Osteocyte (in vitro differentiated cells): Measurements from ENCODE around the gene DENND2A. TPM values are rescaled to one million over a fixed set of nuclear protein-coding genes. Genes with fewer than 3 reads are reported as not detected.
A peak's percentile ranks its signal among the peaks of the same experiment; 100 is the strongest.

ENCODE experiments used
- DNase-seq: peaks from one replicate; pipeline ENCODE4 v3.0.0; 2021; ENCODE audit warnings: mixed read lengths; ENCODE audit not compliant: unreplicated experiment; ENCODE audit errors: extremely low spot score
- H3K27ac Mint-ChIP-seq: one replicate; pipeline ENCODE4 v1.8.0; 2021; ENCODE audit warnings: mild to moderate bottlenecking, mixed read lengths; ENCODE audit not compliant: unreplicated experiment
- H3K27me3 Mint-ChIP-seq: one replicate; pipeline ENCODE4 v1.8.0; 2021; ENCODE audit warnings: mixed read lengths; ENCODE audit not compliant: unreplicated experiment
- H3K36me3 Mint-ChIP-seq: one replicate; pipeline ENCODE4 v1.8.0; 2021; ENCODE audit warnings: mixed read lengths; ENCODE audit not compliant: unreplicated experiment
- H3K4me1 Mint-ChIP-seq: one replicate; pipeline ENCODE4 v1.8.0; 2021; ENCODE audit warnings: mixed read lengths; ENCODE audit not compliant: unreplicated experiment
- H3K4me3 Mint-ChIP-seq: one replicate; pipeline ENCODE4 v1.8.0; 2021; ENCODE audit warnings: mild to moderate bottlenecking, moderate library complexity, mixed read lengths; ENCODE audit not compliant: unreplicated experiment
- H3K9me3 Mint-ChIP-seq: one replicate; pipeline ENCODE4 v1.8.0; 2021; ENCODE audit warnings: mixed read lengths; ENCODE audit not compliant: unreplicated experiment
- CTCF ChIP-seq: fragments of 200-600 bp; sonication (generic); IDR thresholded peaks from 2 replicates; pipeline ENCODE4 v1.5.0; 2021; ENCODE audit warnings: antibody characterized with exemption, mild to moderate bottlenecking, moderate library complexity
- total RNA-seq: library from RNA; stranded (reverse); gene quantifications from 2 replicates; pipeline ENCODE4 v1.2.1, GENCODE V29; 2021

Gene DENND2A
- total RNA-seq, 1 donor from 2014 or later: 53.3 TPM

GRCh38 chr7:140541513-140542227, 98.9 kb downstream of the DENND2A start:
- peak overlapping the region; percentile 92 for H3K27ac Mint-ChIP-seq
- H3K4me3 Mint-ChIP-seq: peak overlapping the region; percentile 62
- peaks cover 27% of the 10 kb centered on the region for H3K4me1 Mint-ChIP-seq
- no peaks in the 10 kb centered on the region for H3K9me3 Mint-ChIP-seq
- H3K27me3 Mint-ChIP-seq: no peaks in the 10 kb centered on the region
- H3K36me3 Mint-ChIP-seq: peaks cover 32% of the 10 kb centered on the region
- no peak for DNase-seq
- TF ChIP-seq CTCF: no peak

- Mint-ChIP-seq H3K36me3 (peaks cover 30% of the 10 kb centered on the region), H3K27me3 (no peaks in the 10 kb centered on the region), H3K27ac (peak overlapping the region; percentile 92), H3K4me3 (peak overlapping the region; percentile 62), H3K9me3 (no peaks in the 10 kb centered on the region), H3K4me1 (peaks cover 27% of the 10 kb centered on the region)
- TF ChIP-seq CTCF: no peak
- DNase-seq: no peak
Observed at GRCh38 chr7:140541176-140541512, 99.5 kb downstream of the DENND2A start.

GRCh38 chr7:140540136-140540777, 100.4 kb downstream of the DENND2A start:
- Mint-ChIP-seq H3K27ac (peak overlapping the region; percentile 38), H3K27me3 (no peaks in the 10 kb centered on the region), H3K9me3 (no peaks in the 10 kb centered on the region), H3K4me3 (no peak overlapping the region), H3K36me3 (peaks cover 28% of the 10 kb centered on the region), H3K4me1 (peaks cover 27% of the 10 kb centered on the region)
- DNase-seq: no peak
- TF ChIP-seq CTCF: no peak

- peaks cover 33% of the 10 kb centered on the region for H3K36me3 Mint-ChIP-seq
- DNase-seq: no peak
- no peak overlapping the region for H3K27ac Mint-ChIP-seq
- no peak overlapping the region for H3K4me3 Mint-ChIP-seq
- no peaks in the 10 kb centered on the region for H3K27me3 Mint-ChIP-seq
- H3K9me3 Mint-ChIP-seq: no peaks in the 10 kb centered on the region
- peaks cover 30% of the 10 kb centered on the region for H3K4me1 Mint-ChIP-seq
- TF ChIP-seq CTCF: no peak
Observed at GRCh38 chr7:140539461-140539860, 101.2 kb downstream of the DENND2A start.

- H3K27ac Mint-ChIP-seq: no peak overlapping the region
- H3K9me3 Mint-ChIP-seq: no peaks in the 10 kb centered on the region
- no peak for TF ChIP-seq CTCF
- no peak for DNase-seq
- H3K36me3 Mint-ChIP-seq: peaks cover 42% of the 10 kb centered on the region
- H3K4me1 Mint-ChIP-seq: peaks cover 28% of the 10 kb centered on the region
- no peaks in the 10 kb centered on the region for H3K27me3 Mint-ChIP-seq
- H3K4me3 Mint-ChIP-seq: no peak overlapping the region
Observed at GRCh38 chr7:140537750-140538482, 102.7 kb downstream of the DENND2A start.
